Epithelial cell of proximal tubule (primary cell): ENCODE results near the gene ABHD12B. TPM values are rescaled to one million over a fixed set of nuclear protein-coding genes. Genes with fewer than 3 reads are reported as not detected.

Source experiments
- DNase-seq: peaks from one replicate; pipeline ENCODE4 v3.0.0-alpha.2; 2011; ENCODE audit warnings: low read depth
- H3K4me3 ChIP-seq: 2 replicates; pipeline ENCODE4 v1.5.1; 2011; ENCODE audit warnings: low read depth, mild to moderate bottlenecking, low read length
- total RNA-seq: library from RNA; depleted of rRNA; stranded (reverse); fragments of >200 nt; gene quantifications from 2 replicates; pipeline ENCODE4 v1.2.3, GENCODE V29; 2015
- TF ChIP-seq, protein P1 (sequence below): conservative IDR thresholded peaks from 2 replicates; pipeline ENCODE4 v1.5.1; 2012; ENCODE audit warnings: low read depth, mild to moderate bottlenecking, low read length

The ABHD12B gene
- total RNA-seq, 1 donor from 2014 or later: not detected

DNA sequence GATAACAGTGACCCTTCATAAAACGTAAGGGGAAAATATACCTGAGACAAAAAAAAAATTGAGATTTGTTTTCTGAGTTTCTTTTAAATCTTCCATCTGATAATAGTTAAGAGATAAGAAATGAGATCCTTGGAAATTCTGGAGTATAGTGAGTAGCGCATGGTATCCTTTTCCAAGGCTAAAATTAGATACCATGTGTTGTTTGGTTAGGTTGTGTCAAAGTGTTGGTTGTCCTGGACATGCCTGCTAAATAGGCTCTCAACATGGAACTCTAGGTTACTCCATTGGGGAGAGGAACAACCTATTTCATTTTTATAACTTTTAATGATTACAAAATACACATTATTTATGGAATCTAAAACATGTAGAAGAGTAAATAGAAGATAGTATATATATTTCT is 57.7 kb downstream of the ABHD12B start:
- TF ChIP-seq, protein P1, sequence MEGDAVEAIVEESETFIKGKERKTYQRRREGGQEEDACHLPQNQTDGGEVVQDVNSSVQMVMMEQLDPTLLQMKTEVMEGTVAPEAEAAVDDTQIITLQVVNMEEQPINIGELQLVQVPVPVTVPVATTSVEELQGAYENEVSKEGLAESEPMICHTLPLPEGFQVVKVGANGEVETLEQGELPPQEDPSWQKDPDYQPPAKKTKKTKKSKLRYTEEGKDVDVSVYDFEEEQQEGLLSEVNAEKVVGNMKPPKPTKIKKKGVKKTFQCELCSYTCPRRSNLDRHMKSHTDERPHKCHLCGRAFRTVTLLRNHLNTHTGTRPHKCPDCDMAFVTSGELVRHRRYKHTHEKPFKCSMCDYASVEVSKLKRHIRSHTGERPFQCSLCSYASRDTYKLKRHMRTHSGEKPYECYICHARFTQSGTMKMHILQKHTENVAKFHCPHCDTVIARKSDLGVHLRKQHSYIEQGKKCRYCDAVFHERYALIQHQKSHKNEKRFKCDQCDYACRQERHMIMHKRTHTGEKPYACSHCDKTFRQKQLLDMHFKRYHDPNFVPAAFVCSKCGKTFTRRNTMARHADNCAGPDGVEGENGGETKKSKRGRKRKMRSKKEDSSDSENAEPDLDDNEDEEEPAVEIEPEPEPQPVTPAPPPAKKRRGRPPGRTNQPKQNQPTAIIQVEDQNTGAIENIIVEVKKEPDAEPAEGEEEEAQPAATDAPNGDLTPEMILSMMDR: no peak

DNA sequence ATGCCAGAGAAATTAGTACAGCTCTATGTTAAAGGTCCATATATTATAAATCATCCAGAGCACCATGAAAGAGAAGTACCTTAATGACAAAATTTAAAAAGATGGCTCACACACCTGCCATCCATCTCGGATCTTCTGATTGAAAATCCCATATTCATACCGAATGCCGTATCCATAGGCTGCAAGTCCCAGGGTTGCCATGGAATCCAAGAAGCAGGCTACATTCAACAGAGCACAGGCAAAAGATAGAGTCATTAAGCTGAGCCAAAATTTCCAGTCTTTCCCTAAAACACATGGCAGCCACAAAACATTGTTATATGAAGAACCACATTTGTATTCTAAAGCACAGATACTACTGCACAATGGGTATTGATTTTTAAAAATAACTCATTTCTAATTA is 59.7 kb downstream of the ABHD12B start:
- TF ChIP-seq, protein P1: no peak
- DNase-seq: no peak

More for the DNA sequence above, 57.7 kb downstream of the ABHD12B start:
- no peak overlapping the region for H3K4me3 ChIP-seq
- no peak for DNase-seq

DNA sequence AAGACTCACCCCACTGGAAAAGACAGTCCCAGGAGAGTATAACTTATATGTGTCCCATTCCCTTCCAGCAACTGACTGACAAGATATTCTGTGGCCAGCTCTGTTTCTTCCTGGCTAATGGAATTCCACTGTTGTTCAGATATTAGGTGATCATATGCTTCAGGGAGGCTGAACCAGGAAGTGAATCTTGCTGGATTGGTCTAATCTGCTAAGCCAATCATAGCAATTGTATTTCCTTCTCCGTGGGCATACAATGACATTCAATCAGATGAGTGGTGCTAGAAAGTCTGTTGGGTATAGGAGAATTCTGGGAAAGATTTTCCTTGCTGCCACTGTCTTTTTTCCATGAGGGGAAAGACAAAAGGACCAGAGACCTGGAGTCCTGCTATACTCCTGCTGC is 60.3 kb downstream of the ABHD12B start:
- TF ChIP-seq, protein P1: no peak
- no peak for DNase-seq
- no peak overlapping the region for H3K4me3 ChIP-seq

More for the DNA sequence above, 59.7 kb downstream of the ABHD12B start:
- no peak overlapping the region for H3K4me3 ChIP-seq

DNA sequence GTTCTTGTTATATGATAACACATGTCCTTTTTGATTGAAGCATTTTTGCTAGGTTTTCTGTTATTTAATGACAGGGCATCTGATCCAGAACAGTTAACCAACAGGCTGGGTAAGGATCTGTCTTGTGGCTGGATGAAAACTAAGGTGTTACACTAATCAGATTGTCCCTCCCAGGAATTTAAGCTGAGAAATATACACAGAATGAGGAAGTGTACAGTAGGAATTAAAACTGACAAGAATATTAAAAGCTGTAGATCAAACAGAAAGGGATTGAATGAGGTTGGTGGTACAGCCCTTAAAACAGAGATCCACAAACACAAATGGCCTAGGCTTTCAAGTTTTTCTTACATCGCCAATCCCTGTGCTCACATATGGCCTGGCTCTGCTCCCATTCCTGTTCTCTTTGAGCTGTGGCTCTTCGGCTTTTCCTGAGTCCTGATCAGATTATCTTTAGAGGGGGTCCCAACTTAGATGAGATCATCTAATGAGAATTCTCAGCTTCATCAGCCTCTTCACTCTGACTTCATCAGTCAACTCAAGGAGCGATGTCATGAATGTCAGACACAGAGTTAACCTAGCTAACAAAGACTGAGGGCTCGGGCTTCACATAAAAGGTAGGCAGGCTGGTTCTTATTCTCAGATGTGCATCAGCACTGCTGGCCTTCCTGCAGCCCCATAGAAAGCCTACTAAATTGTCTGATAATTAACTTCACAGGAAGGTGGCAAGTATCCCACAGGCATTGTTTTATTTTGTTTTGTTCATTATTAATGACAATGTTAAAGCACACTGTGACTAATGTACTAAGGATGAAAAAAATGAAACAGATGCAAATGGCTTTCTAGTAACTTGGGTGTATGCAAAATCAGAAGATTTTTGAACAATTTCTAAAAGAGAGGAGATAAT is 61.0 kb downstream of the ABHD12B start:
- TF ChIP-seq, protein P1: no peak
- no peak overlapping the region for H3K4me3 ChIP-seq
- no peak for DNase-seq

DNA sequence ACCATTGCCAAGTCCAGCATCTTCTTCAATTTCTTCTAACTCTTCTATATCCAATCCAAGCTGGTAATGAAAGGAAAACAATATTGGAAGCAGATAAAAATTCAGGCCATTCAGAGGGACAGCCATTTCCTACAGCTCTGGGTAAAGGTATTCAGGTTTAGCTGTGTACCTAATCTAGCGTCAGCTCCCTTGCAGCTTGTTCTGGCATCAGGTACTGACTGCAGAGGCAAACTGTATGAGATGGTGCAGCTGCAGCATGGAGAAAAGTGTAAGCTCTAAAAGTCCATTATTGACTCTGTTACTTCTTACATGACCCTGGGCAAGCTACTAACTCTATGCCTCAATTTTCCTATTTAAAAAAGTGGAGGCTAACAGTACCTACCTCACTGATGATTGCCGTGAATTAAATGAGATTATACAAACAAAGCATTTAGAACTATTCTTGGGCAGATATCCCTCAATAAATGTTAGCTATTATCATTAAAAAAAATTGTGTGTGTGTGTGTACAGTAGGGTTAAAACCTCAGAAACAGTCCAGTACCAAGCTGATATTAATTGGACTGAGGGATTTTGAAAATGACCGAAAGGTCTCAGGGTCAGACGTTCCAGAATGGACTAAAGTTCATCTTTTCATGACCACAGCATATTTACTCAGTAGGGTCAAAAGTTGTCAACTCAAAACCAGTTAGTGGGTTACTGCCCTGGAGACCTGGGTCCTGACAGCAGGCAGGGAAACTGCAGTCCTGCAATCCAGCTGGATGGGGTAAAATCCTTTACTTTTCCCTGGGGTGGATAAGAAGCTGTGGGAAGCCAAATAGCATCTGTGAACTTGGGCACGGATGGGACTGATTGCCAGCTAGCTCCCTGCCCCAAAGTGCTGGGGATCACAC is 63.5 kb downstream of the ABHD12B start:
- TF ChIP-seq, protein P1: no peak
- DNase-seq: no peak
- H3K4me3 ChIP-seq: no peak overlapping the region

DNA sequence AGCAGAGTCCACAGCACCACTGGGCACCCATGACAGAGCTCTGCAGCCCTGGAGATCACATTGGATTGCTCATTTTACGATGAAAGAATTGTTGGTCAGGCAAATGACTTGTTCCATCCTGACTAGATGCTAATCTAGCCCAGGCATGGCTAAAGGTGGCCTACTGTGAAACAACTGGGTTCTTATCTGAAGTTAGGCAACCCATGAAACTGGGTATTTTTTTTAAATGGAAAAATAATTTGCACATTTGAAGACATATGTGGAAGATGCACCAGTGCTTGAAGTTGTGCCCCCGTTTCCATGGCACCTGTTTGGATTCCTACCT is 64.1 kb downstream of the ABHD12B start:
- TF ChIP-seq, protein P1: no peak
- no peak overlapping the region for H3K4me3 ChIP-seq
- DNase-seq: no peak
